K562 (cell line): Measurements from ENCODE around the gene PDCD1. TPM values are rescaled to one million over a fixed set of nuclear protein-coding genes. Genes with fewer than 3 reads are reported as not detected.

Experiments
- ATAC-seq: fragments of 200-7000 bp; cut with Tn5 transposase; 3 replicates; pipeline ENCODE4 v1.9.1; 2020; ENCODE audit warnings: moderate library complexity
- BruUV-seq: library from RNA; stranded (reverse); fragments of 400-500 nt; replicated peaks from 2 replicates; lab custom pipeline; 2021; lab: Mats Ljungman, UMichigan
- CTCF ChIA-PET: fragments of 300-600 bp; formaldehyde crosslinking; extraction: SDS; loops from one replicate; lab custom pipeline; 2021; ENCODE audit warnings: low intra/inter-chr PET ratio; lab: Yijun Ruan, JAX
- POLR2A ChIA-PET: fragments of 300-600, 350-650 bp; sonication (Branson Sonifier 250); formaldehyde crosslinking; extraction: SDS; loops from one replicate; lab custom pipeline; 2021; ENCODE audit warnings: antibody characterized with exemption, inconsistent platforms; lab: Yijun Ruan, JAX
- DNase-seq, 4 experiments: peaks; one replicate each; pipeline versions ENCODE4 v3.0.0 to v3.0.0-alpha.2; 2011 to 2018; ENCODE audit warnings: low spot score in 3 of 4, mixed read lengths in 3 of 4; ENCODE audit errors: extremely low read depth in 1 of 4
- FAIRE-seq: peaks from 2 replicates; lab custom pipeline; 2011; peaks lifted over from hg19 to GRCh38; lab: Jason Lieb, UNC
- H2AFZ ChIP-seq: 2 replicates; pipeline ENCODE4 v1.6.0; 2011; ENCODE audit warnings: low read depth, low read length, control low read depth, inconsistent platforms
- H3K27ac ChIP-seq: fragments of 200-600 bp; 3 replicates; pipeline ENCODE4 v1.8.0; 2011; ENCODE audit warnings: low read depth, mild to moderate bottlenecking, control low read depth, inconsistent platforms, low read length, moderate library complexity, mixed read lengths; ENCODE audit errors: extremely low read depth
- H3K27me3 ChIP-seq, 2 experiments: fragments of 300-600 bp in 1 of 2; 2 replicates in 1 of 2; 3 replicates in 1 of 2; pipeline versions ENCODE4 v1.6.0 to v1.8.0; 2011; ENCODE audit warnings: inconsistent platforms in 2 of 2, low read length in 2 of 2, mild to moderate bottlenecking in 1 of 2, mixed read lengths in 1 of 2, moderate library complexity in 1 of 2; ENCODE audit not compliant: control insufficient read depth in 2 of 2, insufficient read depth in 2 of 2
- H3K36me3 ChIP-seq: fragments of 300-600 bp; 3 replicates; pipeline ENCODE4 v1.8.0; 2011; ENCODE audit warnings: mild to moderate bottlenecking, low read length, inconsistent platforms; ENCODE audit not compliant: control insufficient read depth, insufficient read depth
- H3K4me1 ChIP-seq, 2 experiments: fragments of 200-600 bp in 1 of 2; replicated peaks in 1 of 2; 2 replicates in 1 of 2; 3 replicates in 1 of 2; pipeline versions ENCODE4 v1.5.1 to v1.8.0; 2011; ENCODE audit warnings: inconsistent platforms in 2 of 2, low read length in 2 of 2, mild to moderate bottlenecking in 1 of 2, mixed read lengths in 1 of 2, moderate library complexity in 1 of 2; ENCODE audit not compliant: control insufficient read depth in 2 of 2, insufficient read depth in 2 of 2
- H3K4me2 ChIP-seq: 2 replicates; pipeline ENCODE4 v1.6.1; 2011; ENCODE audit warnings: low read length, control low read depth, inconsistent platforms, mixed read lengths; ENCODE audit not compliant: insufficient read depth
- H3K4me3 ChIP-seq: fragments of 200-600 bp; sonication (generic), shearing (Covaris generic); 2 replicates; pipeline ENCODE4 v1.5.1; 2016; ENCODE audit warnings: control low read depth, inconsistent platforms
- H3K79me2 ChIP-seq: fragments of 200-600 bp; 3 replicates; pipeline ENCODE4 v1.8.0; 2011; ENCODE audit warnings: low read length, inconsistent platforms; ENCODE audit not compliant: control insufficient read depth, insufficient read depth
- H3K9ac ChIP-seq, 2 experiments: 2 replicates each; pipeline versions ENCODE4 v1.6.0 to v1.6.1; 2011; ENCODE audit warnings: low read depth in 2 of 2, low read length in 2 of 2, control low read depth in 1 of 2, inconsistent platforms in 1 of 2, mild to moderate bottlenecking in 1 of 2, mixed read lengths in 1 of 2; ENCODE audit not compliant: insufficient read depth in 1 of 2
- H3K9me1 ChIP-seq: one replicate; pipeline ENCODE4 v1.6.0; 2011; ENCODE audit warnings: inconsistent platforms, mild to moderate bottlenecking, low read length, moderate library complexity; ENCODE audit not compliant: control insufficient read depth, insufficient read depth
- H3K9me3 ChIP-seq: replicated peaks from 2 replicates; pipeline ENCODE4 v1.5.1; 2011; ENCODE audit warnings: low read depth, low read length, inconsistent platforms; ENCODE audit not compliant: control insufficient read depth, insufficient read depth
- H4K20me1 ChIP-seq: replicated peaks from 2 replicates; pipeline ENCODE4 v1.6.1; 2011; ENCODE audit warnings: low read length, inconsistent platforms, mixed read lengths; ENCODE audit not compliant: control insufficient read depth, insufficient read depth
- SMARCE1 ChIP-seq: fragments of 450-650 bp; IDR thresholded peaks from 2 replicates; pipeline ENCODE4 v1.7.1; 2016; ENCODE audit warnings: mild to moderate bottlenecking
- SPI1 ChIP-seq: IDR thresholded peaks from 2 replicates; pipeline ENCODE4 v1.6.1; 2011; ENCODE audit warnings: low read depth, low read length, control low read depth, borderline replicate concordance
- ZBTB7A ChIP-seq: IDR thresholded peaks from 2 replicates; pipeline ENCODE4 v1.6.1; 2011; ENCODE audit warnings: low read depth, mild to moderate bottlenecking, low read length, moderate library complexity, borderline replicate concordance; ENCODE audit not compliant: control insufficient read depth
- ZNF354B ChIP-seq: fragments of 250-450 bp; sonication (Bioruptor Pico); IDR thresholded peaks from 2 replicates; pipeline ENCODE4 v1.4.0; 2020
- ZNF408 ChIP-seq: fragments of 250-450 bp; sonication (Bioruptor Pico); IDR thresholded peaks from 2 replicates; pipeline ENCODE4 v1.4.0; 2020; ENCODE audit warnings: low read depth, mild to moderate bottlenecking, moderate library complexity
- ZNF589 ChIP-seq: fragments of 200-800 bp; sonication (Bioruptor generic); IDR thresholded peaks from 2 replicates; pipeline ENCODE4 v1.6.1; 2016; ENCODE audit warnings: low read depth, missing genetic modification characterization, missing compliant biosample characterization
- ZNF764 ChIP-seq: fragments of 250-450 bp; sonication (Bioruptor Pico); IDR thresholded peaks from 2 replicates; pipeline ENCODE4 v1.4.0; 2020; ENCODE audit warnings: low read depth, mild to moderate bottlenecking, moderate library complexity
- WGBS: fragments of 100-300 bp; shearing (Covaris generic); methylation state at CpG from one replicate; pipeline ENCODE4 v1.1.6; 2016; ENCODE audit warnings: low coverage, mixed read lengths; ENCODE audit not compliant: insufficient coverage; ENCODE audit errors: missing lambda C conversion rate; 5-methylcytosine and 5-hydroxymethylcytosine counted together
- in situ Hi-C: fragments of 300-500 bp; cut with MboI; formaldehyde crosslinking; loops from 4 replicates; pipeline ENCODE4 v1.15.0; 2018; ENCODE audit warnings: inconsistent platforms, mixed read lengths
- intact Hi-C: fragments of 100-400 bp; cut with micrococcal nuclease; formaldehyde crosslinking; loops from 2 replicates; pipeline ENCODE4 v1.14.2; 2022
- polyA plus RNA-seq, 8 experiments: library from polyadenylated mRNA; depleted of rRNA in 4 of 8; stranded (reverse) in 5 of 8; unstranded in 3 of 8; fragments of >200 nt; fragmentation: Nextera tagmentation in 2 of 8; fragmentation: Illumina TruSeq in 1 of 8; extraction: Ambion mirVana in 2 of 8; extraction: Trizol in 1 of 8; gene quantifications; 2 replicates each; pipeline versions ENCODE4 v1.2.1 to v1.2.3, GENCODE V29; 2011 to 2014; ENCODE audit warnings: inconsistent platforms in 1 of 8, missing spikeins in 1 of 8
- total RNA-seq, 7 experiments: library from RNA; depleted of rRNA in 6 of 7; stranded (reverse); fragments of >200 nt in 6 of 7; fragmentation: Illumina TruSeq in 2 of 7; extraction: Trizol in 2 of 7; gene quantifications; 2 replicates each; pipeline versions ENCODE4 v1.2.1 to v1.2.3, GENCODE V29; 2011 to 2021; ENCODE audit warnings: low replicate concordance in 1 of 7

PDCD1 gene
- total and polyA plus RNA-seq, 9 of the 15 experiments (the other 6 are each of a cell fraction or from before 2014, with no cell fraction given), result 0.15 to 2.5 (median 1.0) TPM; not detected in 2

DNA sequence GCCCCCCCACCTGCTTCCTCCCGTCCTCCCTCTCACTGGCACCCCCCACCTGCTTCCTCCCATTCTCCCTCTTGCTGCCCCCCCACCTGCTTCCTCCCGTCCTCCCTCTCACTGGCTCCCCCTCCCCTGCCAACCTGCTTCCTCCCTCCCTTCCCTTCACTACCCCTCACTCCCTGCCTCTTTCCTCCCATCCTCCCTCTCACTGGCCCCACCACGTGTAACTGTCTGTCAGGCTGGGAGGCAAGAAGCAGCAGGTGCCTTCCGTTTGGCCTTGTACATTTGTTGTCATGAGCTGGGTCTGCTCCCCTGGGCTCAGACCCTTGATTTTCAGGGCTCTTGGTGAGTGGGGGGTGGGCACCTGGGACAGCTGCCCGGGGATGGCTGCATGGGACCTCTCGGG, 29.9 kb upstream of the PDCD1 start (continued):
- TF ChIP-seq ZNF354B (no peak), SMARCE1 (no peak), ZNF408 (no peak), ZNF589 (no peak)

DNA sequence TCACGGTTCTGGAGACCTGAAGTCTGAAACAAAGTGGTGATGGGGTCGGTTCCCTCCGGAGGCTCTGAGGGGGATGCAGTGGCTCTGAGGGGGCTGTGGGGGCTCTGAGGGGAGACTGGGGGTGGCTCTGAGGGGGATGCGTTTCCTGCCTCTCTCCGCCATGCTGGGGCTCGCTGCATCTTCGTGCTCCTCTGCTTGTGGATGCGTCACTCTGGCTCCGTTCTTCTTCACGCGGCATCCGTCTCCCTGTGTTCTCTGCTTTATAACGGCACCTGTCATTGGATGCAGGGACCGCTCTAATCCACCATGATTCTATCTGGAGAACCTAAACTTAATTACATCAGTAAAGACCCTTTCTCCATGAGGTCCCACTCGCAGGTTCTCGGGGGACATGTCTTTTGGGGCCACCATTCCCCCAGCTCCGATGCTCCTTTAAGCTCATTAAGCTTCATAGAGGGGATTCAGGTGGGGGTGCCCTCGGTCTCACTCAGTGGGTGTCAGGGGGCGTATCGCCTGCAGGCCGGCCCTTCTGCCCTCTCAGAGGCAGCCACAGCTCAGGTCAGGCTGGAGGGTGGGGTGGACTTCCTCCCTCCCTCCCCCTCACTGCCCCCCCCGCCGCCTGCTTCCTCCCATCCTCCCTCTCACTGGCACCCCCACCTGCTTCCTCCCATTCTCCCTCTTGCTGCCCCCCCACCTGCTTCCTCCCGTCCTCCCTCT, 29.3 kb upstream of the PDCD1 start:
- DNase-seq (no peak), ATAC-seq (no peak), FAIRE-seq (no peak)
- H4K20me1 ChIP-seq, result no peaks in the 10 kb centered on the region; the same call in 1 of the 2 replicates
- intact Hi-C loops, result no loop called here
- H3K27me3 ChIP-seq, result no peaks in the 10 kb centered on the region
- H3K4me2 ChIP-seq, result no peak overlapping the region
- H3K36me3 ChIP-seq, result no peaks in the 10 kb centered on the region
- in situ Hi-C loops, result no loop called here
- peaks cover 4% of the 10 kb centered on the region for H3K9me1 ChIP-seq
- H3K79me2 ChIP-seq, result no peaks in the 10 kb centered on the region
- no peaks in the 10 kb centered on the region for H3K9me3 ChIP-seq
- CTCF ChIA-PET, result no interaction called here
- POLR2A ChIA-PET, result no interaction called here
- H3K4me3 ChIP-seq, result no peak overlapping the region
- 0 out of 2 replicates have a peak, but pooled peaks have one; percentile 8 for TF ChIP-seq ZBTB7A
- no peak for TF ChIP-seq SPI1
- TF ChIP-seq ZNF764 (CRISPR knock-in tag), result no peak
- WGBS, result 62% methylated on average over 6 of the region's 24 CpGs
- no peak overlapping the region for H3K27ac ChIP-seq
- H3K4me1 ChIP-seq, result peaks cover 13 to 26% of the 10 kb centered on the region in 2 experiments
- H2AFZ ChIP-seq, result no peak overlapping the region
- BruUV-seq, result no TSS peak
- no peak overlapping the region for H3K9ac ChIP-seq
